EH (cell line): ENCODE measurements around the gene TRPM2.

ENCODE experiments used
- DNase-seq: peaks from one replicate; pipeline ENCODE4 v3.0.0-alpha.2; 2015; ENCODE audit warnings: low read depth

TRPM2 gene

GRCh38 chr21:44445145-44445812, 91.9 kb downstream of the TRPM2 start:
- DNase-seq: no peak

GRCh38 chr21:44448651-44449131, 95.3 kb downstream of the TRPM2 start:
- DNase-seq: no peak

- DNase-seq: no peak
Measured at GRCh38 chr21:44449473-44450363, 96.3 kb downstream of the TRPM2 start.

- DNase-seq: no peak
Measured at GRCh38 chr21:44450402-44450801, 97.0 kb downstream of the TRPM2 start.

GRCh38 chr21:44450999-44451398, 97.6 kb downstream of the TRPM2 start:
- DNase-seq: no peak

GRCh38 chr21:44453120-44453519, 99.7 kb downstream of the TRPM2 start:
- DNase-seq: no peak

- no peak for DNase-seq
Measured at GRCh38 chr21:44454058-44454457, 100.6 kb downstream of the TRPM2 start.

- peak; percentile 42 for DNase-seq
Measured at GRCh38 chr21:44454747-44455523, 101.5 kb downstream of the TRPM2 start, which contains the start of gene LRRC3. Gene LRRC3 (plus strand): TSS chr21:44455510. CDS start chr21:44456645, 1,135 bp downstream.

GRCh38 chr21:44455524-44456213, 102.2 kb downstream of the TRPM2 start:
- DNase-seq: peak; percentile 1

GRCh38 chr21:44456214-44456914, 102.9 kb downstream of the TRPM2 start:
- DNase-seq: no peak

GRCh38 chr21:44456915-44457736, 103.7 kb downstream of the TRPM2 start:
- no peak for DNase-seq

- DNase-seq: no peak
Measured at GRCh38 chr21:44458971-44459711, 105.7 kb downstream of the TRPM2 start.

- DNase-seq: no peak
Measured at GRCh38 chr21:44459712-44460440, 106.5 kb downstream of the TRPM2 start.

- DNase-seq: no peak
Measured at GRCh38 chr21:44460441-44460755, 107.0 kb downstream of the TRPM2 start.

- no peak for DNase-seq
Measured at GRCh38 chr21:44461005-44461404, 107.6 kb downstream of the TRPM2 start.

- no peak for DNase-seq
Measured at GRCh38 chr21:44461464-44462001, 108.1 kb downstream of the TRPM2 start.

- DNase-seq: no peak
Measured at GRCh38 chr21:44462086-44462833, 108.8 kb downstream of the TRPM2 start.

- no peak for DNase-seq
Measured at GRCh38 chr21:44462834-44463200, 109.4 kb downstream of the TRPM2 start.
